GM21390 (cell line): ENCODE measurements around the gene MDM4.

ENCODE experiments used
- ATAC-seq: cut with Tn5 transposase; IDR thresholded peaks from one replicate; pipeline ENCODE4 v1.9.1; 2021; ENCODE audit not compliant: unreplicated experiment

Gene MDM4

DNA sequence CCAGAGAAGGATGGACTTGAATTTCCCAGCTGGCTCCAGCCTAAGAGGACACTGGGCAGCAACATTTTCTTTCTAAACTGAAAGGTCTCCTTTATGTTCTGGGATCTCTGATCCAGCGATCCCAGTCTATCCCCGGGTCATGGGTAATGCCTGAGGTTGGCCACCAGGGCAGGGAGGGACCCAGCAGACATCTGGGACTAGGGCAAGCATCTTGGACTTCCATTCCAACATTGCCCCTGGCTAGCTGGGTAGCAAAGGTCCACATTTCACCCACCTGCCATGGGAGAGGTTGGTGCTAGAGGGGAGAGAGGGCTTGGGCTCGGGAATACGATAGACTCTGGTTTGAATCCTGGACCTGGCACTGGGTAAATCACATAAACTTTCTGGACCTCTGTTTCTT, 84.8 kb downstream of the MDM4 start:
- ATAC-seq: no peak

DNA sequence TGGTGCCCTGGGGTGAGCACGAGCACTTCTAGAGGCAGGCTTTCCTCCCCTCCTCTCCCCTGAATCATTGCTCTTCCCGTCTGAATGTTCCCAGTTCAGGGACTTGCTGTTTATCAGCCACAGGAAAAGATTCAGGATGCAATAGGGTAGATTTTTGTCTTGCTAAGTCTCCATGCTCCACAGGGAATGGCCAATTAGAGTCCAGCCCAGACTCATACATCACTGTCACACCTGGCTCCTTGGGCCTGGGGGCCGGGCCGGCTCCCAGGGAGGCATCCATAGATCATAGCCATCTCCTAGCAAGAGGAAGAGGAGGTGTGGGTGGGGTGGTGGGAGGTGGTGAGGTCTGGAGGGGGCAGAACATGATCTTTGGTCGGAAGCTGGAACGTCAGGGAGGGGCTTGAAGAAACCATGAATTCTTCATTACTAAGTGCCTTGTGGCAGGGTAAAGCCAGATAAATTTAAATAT, 85.9 kb downstream of the MDM4 start:
- no peak for ATAC-seq

DNA sequence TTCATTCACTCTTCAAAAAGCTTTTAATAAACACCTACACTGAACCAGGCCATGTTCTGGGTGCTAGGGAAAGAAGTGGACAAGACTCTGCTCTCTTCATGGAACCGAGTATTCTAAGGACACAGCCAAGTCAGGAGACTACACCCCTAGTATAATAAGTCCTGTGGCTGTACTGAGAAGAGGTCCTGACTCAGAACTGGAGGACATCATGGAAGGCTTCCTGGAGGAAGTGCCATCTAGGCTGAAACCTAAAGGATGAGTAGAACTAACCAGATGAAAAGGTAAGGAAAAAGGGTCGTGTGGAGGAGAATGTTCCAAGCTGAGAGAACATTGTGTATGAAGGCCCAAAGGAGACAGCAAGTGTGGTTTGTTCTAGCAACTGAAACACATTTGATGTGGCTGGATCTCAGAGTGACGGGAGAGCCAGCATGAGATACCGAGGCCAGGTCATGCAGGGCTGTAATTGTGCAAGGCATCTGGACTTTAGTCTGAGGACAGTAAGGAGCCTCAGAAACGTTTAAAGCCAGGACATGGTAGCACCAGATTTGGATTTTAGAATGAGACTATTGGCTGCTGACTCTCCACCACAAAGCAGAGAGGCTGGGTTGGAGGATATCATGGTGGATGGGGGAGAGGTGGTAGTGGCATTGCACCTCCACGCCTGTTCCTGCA, 86.8 kb downstream of the MDM4 start:
- ATAC-seq: no peak

DNA sequence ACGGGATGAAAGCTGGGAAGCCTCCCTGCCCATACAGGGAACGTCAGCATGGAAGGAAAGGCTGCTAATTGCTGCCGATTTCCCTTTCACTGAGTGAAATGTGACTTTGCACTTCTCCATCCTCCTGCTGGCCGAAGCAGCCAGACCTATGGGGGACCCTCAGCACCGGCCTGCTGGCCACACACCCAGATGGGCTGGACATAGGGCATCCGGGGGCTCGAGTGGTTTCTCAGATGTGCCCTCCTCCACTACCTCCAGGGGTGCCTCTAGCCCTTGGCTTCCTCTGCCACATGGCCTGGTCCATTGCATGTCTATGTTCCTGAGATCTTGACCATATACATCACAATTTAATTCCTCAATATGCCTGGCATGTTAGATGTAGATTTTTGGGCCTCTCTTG, 89.6 kb downstream of the MDM4 start:
- no peak for ATAC-seq
